GM12864 (cell line): ENCODE results near the gene DNMT3A.

Source experiments
- DNase-seq: peaks from one replicate; pipeline ENCODE4 v3.0.0-alpha.2; 2011; ENCODE audit warnings: low read depth
- H3K4me3 ChIP-seq: 2 replicates; pipeline ENCODE4 v1.5.1; 2011; ENCODE audit warnings: mild to moderate bottlenecking, low read depth, low read length, control low read depth
- CTCF ChIP-seq: IDR thresholded peaks from 2 replicates; pipeline ENCODE4 v1.5.1; 2011; ENCODE audit warnings: low read depth, mild to moderate bottlenecking, moderate library complexity, low read length, control low read depth, inconsistent platforms; ENCODE audit errors: missing control alignments

DNMT3A gene

GRCh38 chr2:25340181-25340921 is 1.4 kb downstream of the DNMT3A start:
- peak overlapping the region; percentile 65 for H3K4me3 ChIP-seq
- TF ChIP-seq CTCF, result no peak
- DNase-seq, result no peak

GRCh38 chr2:25339791-25340180 is 1.9 kb downstream of the DNMT3A start:
- no peak for TF ChIP-seq CTCF
- no peak overlapping the region for H3K4me3 ChIP-seq
- no peak for DNase-seq

- DNase-seq, result no peak
- no peak overlapping the region for H3K4me3 ChIP-seq
These were observed 2.5 kb downstream of the DNMT3A start for GRCh38 chr2:25339211-25339674.

GRCh38 chr2:25338401-25338800 is 3.3 kb downstream of the DNMT3A start:
- DNase-seq, result no peak
- H3K4me3 ChIP-seq, result no peak overlapping the region
- no peak for TF ChIP-seq CTCF

More at GRCh38 chr2:25339211-25339674, 2.5 kb downstream of the DNMT3A start:
- TF ChIP-seq CTCF, result no peak

GRCh38 chr2:25337891-25338290 is 3.8 kb downstream of the DNMT3A start:
- H3K4me3 ChIP-seq, result no peak overlapping the region
- no peak for DNase-seq
- TF ChIP-seq CTCF, result no peak

GRCh38 chr2:25337276-25337675 is 4.4 kb downstream of the DNMT3A start:
- no peak for TF ChIP-seq CTCF
- DNase-seq, result no peak
- no peak overlapping the region for H3K4me3 ChIP-seq

- DNase-seq, result no peak
- TF ChIP-seq CTCF, result no peak
- H3K4me3 ChIP-seq, result no peak overlapping the region
These were observed 5.3 kb downstream of the DNMT3A start for GRCh38 chr2:25336383-25336841.
